HG02943 (cell line): Measurements from ENCODE around the gene RGS12.

ENCODE experiments used
- ATAC-seq: cut with Tn5 transposase; IDR thresholded peaks from one replicate; pipeline ENCODE4 v1.9.1; 2021; ENCODE audit warnings: mild to moderate bottlenecking, low read depth, moderate library complexity; ENCODE audit not compliant: unreplicated experiment

Gene RGS12

DNA sequence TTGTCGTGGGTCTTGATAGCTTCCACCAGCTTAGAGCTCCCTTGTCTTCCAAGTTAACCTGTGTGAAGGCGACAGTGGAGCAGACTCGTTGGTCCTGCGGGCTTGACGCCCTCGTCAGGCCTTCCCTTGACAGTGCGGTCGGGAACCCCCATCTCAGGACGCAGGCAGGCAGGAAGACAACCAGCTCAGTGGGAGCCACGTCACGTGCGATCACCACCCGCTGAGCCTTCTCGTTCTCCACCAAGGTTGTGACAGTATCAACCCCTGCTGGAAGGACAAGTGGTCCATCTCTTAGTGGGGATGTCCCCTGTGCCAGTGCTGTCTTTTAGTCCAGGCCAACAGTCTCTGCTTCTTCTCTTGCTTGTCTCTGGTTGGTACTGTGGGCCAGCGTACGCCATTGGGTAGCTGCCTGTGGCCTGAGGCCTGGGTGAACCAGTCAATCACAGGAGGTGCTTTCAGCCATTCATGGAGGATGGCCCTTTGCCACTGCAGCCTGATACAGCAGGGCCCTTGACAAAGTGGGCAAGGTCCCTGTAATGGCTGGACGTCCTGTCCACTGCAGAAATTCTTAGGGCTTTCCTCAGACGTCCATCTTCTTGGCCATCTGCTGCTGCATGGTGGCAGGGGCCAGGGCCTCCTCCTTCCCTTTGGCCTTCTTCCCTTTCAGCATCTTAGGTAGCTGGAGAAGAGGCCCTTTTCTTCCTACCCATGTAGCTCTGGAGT is 31.4 kb downstream of the RGS12 start:
- ATAC-seq: no peak

DNA sequence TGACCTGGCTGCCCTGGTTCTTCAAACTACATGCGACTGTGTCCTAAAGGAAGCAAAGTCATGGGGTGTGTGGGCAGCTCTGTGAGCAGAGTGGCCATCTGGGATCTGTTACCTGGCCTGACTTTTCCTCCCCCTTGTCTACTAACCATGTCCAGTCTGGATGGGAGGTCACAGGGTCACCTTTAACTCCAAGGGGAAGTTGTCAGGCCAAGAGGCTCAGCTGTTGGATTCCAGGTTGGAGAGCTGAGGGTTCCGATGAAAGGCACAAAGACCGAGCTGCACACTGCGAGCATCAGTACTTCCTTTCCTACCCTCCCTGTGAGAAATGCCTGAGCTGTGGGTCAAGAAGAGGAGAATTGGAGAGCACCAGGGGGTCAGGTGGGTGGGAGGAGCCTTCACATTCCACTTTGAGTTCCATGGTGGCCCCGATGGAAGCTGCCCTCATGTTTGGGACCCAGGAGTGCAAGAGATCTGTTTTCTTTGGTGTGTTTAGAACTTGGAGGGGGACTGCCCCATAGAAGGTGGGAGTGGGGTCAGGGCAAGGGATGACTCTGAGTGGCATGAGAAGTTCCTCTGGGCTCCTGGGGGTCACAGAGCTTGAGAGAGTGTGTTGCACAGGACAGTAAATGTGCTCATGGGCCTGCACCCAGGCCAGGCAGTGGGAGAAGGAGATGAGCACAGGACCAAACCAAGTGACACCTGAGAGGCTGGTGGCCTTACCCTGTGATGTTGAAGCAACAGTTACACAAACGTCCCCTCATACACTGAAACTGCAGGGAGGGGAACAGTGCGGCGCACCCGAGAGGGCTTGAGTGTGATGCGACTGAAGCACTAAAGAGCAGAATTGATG is 36.2 kb downstream of the RGS12 start:
- no peak for ATAC-seq

- no peak for ATAC-seq
Measured at GRCh38 chr4:3329887-3330286, 37.1 kb downstream of the RGS12 start.

GRCh38 chr4:3330707-3331106 is 37.9 kb downstream of the RGS12 start:
- ATAC-seq: no peak

GRCh38 chr4:3331511-3332394 is 38.9 kb downstream of the RGS12 start:
- no peak for ATAC-seq

DNA sequence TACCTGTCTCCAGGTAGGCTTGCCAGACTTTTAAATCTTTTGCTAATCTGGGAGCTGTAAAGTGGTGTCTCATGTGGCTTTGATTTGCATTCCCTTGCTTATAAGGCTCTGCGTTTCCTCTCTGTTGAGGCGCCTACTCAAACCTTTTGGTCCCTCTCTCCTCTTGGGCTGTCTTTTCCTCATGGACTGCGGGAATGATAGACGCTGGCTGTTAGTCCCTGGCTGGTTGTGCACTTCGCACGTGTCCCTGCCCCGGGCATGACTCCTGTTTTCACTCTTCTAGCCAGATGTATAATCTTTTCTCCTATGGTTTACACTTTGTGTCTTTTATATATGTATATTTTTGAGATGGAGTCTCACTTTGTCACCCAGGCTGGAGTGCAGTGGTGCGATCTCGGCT is 39.7 kb downstream of the RGS12 start:
- no peak for ATAC-seq

DNA sequence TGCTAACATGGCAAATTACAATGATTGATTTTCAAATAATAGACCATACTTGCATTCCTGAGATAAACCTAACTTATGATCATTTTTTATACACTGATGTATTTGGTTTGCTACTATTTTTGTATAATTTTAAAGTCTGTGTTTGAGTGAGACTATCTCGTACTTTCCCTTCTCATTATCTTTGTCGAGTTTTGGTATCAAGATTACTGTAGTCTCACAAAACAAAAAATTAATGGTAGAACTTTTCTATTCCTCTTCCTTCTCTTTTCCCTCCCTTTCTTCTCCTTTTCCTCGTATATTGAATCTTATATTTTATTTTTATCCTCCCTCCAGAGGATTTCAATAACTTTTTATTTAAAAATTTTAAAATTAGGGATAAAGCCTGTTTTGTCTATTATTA is 41.5 kb downstream of the RGS12 start:
- ATAC-seq: no peak

GRCh38 chr4:3335385-3335784 is 42.6 kb downstream of the RGS12 start:
- no peak for ATAC-seq

DNA sequence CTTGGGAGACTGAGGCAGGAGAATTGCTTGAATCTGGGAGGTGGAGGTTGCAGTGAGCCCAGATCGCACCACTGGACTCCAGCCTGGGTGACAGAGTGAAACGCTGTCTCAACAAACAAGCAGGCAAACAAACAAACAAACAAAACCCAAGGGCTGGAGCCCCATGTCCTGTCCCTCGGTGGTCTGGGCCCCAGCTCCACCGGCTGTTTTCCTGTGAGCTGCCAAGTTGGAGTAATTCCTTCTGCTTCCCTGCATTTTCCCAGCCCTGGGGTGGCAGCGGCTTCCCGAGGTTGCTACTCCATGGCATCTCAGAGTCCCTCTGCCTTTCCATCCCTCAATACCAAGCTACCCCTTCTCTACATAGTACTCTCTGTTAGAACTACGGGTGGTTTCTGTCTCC is 43.2 kb downstream of the RGS12 start:
- ATAC-seq: no peak

- ATAC-seq: no peak
Measured at GRCh38 chr4:3336382-3337356, 43.8 kb downstream of the RGS12 start.

DNA sequence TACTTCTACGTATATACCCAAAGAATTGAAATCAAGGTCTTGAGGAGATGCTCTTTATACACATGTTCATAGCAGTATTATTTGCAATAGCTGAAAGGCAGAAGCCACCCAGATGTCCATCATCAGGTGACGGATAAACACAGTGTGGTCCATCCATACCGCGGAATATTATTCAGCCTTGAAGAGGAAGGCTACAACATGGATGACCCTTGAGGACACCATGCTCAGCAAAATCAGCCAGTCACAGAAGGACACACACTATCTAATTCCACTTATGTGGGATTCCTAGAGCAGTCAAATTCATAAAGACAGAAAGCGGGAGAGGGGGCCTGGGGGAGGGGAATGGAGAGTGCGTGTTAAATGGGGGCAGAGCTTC is 44.5 kb downstream of the RGS12 start:
- ATAC-seq: no peak

DNA sequence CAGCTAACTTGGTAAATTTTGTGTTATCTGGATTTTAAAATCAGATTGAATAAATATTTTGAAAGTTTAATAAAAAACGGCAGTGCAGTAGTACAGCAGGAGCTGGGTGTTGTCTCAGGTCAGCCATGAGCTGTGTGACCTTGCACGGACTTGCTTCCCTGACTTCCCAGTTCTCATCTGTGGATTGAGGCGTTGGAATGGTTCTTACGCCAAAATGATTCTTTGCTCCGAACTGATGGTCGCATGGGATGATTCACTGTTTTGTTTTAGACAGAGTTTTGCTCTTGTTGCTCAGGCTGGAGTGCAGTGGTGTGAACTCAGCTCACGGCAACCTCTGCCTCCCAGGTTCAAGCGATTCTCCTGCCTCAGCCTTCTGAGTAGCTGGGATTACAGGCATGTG is 45.0 kb downstream of the RGS12 start:
- no peak for ATAC-seq

DNA sequence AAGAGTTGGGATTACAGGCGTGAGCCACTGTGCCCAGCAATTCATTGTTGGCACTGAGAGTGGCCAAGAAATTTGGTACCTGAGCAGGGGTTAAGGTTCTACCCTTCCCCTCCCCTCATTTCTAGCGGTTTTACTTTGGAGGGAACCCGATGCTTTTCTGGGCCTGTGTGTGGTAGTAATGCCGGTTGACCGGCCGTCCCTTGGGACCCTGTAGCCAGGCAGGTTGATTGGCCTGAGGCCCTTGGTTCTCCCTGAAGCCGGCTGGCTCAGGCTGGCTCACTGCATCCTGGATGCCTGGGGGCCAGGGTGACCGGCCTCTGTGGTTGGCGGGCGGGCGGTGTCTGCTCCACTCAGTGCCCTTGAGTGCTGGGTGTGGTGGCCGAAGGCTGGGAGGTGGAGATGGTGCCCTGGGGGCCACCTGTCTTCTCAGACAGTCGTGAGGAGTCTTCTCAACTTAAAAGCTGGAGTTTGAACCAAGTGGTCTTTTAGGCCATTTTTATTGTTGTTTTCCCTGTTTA is 45.6 kb downstream of the RGS12 start:
- ATAC-seq: no peak

DNA sequence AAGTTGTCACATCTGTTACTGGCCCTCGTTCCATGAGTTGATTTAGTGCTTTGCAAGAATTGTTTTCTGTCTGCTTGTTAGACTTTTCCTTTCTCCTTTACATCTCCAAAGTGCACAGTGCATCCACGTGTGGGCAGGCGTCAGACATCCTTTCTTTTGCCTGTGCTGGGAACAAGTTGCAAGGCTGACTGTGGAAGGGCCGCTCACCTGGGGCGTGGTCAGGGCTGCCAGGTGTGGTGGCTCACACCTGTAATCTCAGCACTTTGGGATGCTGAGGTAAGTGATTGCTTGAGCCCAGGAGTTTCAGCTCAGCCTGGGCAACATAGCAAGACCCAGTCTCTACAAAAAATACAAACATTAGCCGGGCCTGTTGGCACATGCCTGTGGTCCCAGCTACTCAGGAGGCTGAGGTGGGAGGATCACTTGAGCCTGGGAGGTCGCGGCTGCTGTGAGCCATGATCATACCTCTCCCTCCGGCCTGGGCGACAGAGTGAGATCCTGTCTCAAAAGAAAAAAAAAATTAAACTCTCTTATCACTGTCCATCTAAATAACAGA is 46.2 kb downstream of the RGS12 start:
- no peak for ATAC-seq

GRCh38 chr4:3339577-3339976 is 46.8 kb downstream of the RGS12 start:
- no peak for ATAC-seq

DNA sequence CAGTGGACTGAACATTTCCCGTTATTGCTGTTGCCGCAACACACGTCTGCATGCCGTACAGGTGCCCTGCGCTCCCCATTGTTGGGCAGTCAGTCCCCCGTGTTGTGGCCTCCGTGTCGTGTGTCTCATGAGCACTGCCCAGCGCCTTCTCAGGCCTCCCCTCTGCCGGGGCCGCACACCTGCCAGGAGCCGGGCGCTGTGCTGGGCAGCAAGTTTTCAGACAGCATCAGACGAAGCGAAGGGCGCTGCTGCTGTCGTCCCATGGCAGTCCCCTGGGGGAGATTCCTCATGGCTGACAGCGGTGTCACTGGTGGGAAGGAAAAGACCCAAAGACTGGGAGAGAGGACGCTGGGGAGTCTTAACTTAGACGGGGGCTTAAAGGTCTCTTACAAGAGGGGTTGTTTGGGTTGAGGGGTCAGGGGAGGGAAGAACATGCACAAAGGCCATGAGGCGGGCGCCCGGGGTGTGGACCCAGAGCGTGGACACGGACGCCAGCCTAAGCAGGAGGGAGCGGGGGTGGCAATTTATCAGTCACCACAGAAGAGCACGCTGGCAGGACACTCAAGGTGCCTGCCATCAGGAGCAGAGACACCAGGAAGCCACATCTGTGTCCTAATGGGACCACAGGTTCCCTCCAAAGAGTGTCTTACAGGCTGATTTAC is 47.3 kb downstream of the RGS12 start:
- no peak for ATAC-seq

DNA sequence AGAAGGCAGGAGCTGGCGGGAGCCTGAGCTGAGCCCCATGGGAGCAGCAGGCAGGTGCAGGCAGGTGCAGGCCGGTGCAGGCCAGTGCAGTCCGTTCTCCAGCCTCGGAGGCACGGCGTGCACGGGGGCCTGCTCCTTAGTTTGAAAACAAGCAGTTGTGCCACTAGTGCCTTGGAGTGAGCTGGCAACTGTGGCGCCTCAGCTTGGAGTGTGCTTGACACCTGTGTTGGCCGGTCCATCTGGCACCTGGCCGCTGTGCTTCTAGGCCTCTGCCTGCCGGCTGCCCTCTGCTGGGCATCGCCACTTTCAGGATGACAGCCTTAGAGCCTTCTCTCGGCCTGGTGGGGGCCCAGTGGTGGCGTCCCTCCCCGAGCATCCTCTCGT is 47.9 kb downstream of the RGS12 start:
- ATAC-seq: no peak

- no peak for ATAC-seq
Measured at GRCh38 chr4:3341760-3342159, 48.9 kb downstream of the RGS12 start.
